Measurements from ENCODE around the gene NOSTRIN.
"Not testable (repeated sequence)": the region's sequence is repeated elsewhere in the genome, so short reads cannot be mapped to it uniquely, and the experiment has no call there.

Gene NOSTRIN

DNA sequence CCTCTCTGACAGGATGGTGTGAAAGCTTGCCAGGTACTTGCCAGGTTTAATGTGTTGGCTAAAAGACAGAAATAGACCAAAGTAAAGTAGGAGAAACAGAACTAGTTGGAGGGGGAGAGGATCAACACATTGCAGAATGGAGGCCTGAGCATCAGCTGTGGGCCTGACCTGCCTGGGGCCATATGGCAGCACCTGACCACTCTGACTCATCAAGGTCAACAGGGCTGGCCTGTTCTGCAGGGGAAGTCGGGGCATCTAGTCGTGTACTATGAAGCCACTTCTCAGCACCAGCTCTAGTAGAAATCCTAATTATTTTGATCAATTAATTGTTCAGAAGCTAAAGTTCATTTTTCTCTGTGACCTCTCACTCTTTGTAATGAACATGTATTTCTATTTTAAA, 35.8 kb upstream of the NOSTRIN start:
- CTCF ChIA-PET, result no interaction called here
- peak; percentile 42 for DNase-seq (ENCODE audit: low spot score)
- POLR2A ChIA-PET (ENCODE audit: low non-redundant PET), result no interaction called here
- TF ChIP-seq, protein P1, sequence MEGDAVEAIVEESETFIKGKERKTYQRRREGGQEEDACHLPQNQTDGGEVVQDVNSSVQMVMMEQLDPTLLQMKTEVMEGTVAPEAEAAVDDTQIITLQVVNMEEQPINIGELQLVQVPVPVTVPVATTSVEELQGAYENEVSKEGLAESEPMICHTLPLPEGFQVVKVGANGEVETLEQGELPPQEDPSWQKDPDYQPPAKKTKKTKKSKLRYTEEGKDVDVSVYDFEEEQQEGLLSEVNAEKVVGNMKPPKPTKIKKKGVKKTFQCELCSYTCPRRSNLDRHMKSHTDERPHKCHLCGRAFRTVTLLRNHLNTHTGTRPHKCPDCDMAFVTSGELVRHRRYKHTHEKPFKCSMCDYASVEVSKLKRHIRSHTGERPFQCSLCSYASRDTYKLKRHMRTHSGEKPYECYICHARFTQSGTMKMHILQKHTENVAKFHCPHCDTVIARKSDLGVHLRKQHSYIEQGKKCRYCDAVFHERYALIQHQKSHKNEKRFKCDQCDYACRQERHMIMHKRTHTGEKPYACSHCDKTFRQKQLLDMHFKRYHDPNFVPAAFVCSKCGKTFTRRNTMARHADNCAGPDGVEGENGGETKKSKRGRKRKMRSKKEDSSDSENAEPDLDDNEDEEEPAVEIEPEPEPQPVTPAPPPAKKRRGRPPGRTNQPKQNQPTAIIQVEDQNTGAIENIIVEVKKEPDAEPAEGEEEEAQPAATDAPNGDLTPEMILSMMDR (conservative IDR thresholded peaks at IDR 0.05; ENCODE audit: low read depth), result no peak
- no peak overlapping the region for H3K27ac ChIP-seq

- TF ChIP-seq, protein P1 (conservative IDR thresholded peaks at IDR 0.05; ENCODE audit: low read depth), result no peak
- DNase-seq (ENCODE audit: low spot score), result peak; percentile 9
- CTCF ChIA-PET, result interaction anchor here (0.6 kb wide), 1 partner anchor 153 kb away, joined by 3 read pairs; no protein-coding TSS in a partner anchor
- POLR2A ChIA-PET (ENCODE audit: low non-redundant PET), result no interaction called here
- H3K27ac ChIP-seq, result no peak overlapping the region
Measured at GRCh38 chr2:168767258-168767657, 35.2 kb upstream of the NOSTRIN start.

- CTCF ChIA-PET; H3K27ac ChIP-seq; DNase-seq (ENCODE audit: low spot score); POLR2A ChIA-PET (ENCODE audit: low non-redundant PET): not testable (repeated sequence)
Measured at GRCh38 chr2:168768357-168768756, 34.1 kb upstream of the NOSTRIN start.

GRCh38 chr2:168770796-168771195, 31.6 kb upstream of the NOSTRIN start:
- ChIA-PET CTCF (interaction anchor here (0.5 kb wide), 1 partner anchor 485 kb away, joined by 3 read pairs; no protein-coding TSS in a partner anchor), POLR2A (ENCODE audit: low non-redundant PET) (no interaction called here)
- no peak for DNase-seq (ENCODE audit: low spot score)
- H3K27ac ChIP-seq, result no peak overlapping the region
- TF ChIP-seq, protein P1 (conservative IDR thresholded peaks at IDR 0.05; ENCODE audit: low read depth), result no peak

- ChIA-PET CTCF (interaction anchor here (0.7 to 1.0 kb wide), 3 partner anchors 148 to 426 kb away, joined by 3 to 4 read pairs (median 3); no protein-coding TSS in a partner anchor), POLR2A (ENCODE audit: low non-redundant PET) (no interaction called here)
- no peak overlapping the region for H3K27ac ChIP-seq
- TF ChIP-seq, protein P1 (conservative IDR thresholded peaks at IDR 0.05; ENCODE audit: low read depth), result no peak
- no peak for DNase-seq (ENCODE audit: low spot score)
Measured at GRCh38 chr2:168772704-168773103, 29.7 kb upstream of the NOSTRIN start.

GRCh38 chr2:168773128-168773527, 29.3 kb upstream of the NOSTRIN start:
- H3K27ac ChIP-seq, result no peak overlapping the region
- TF ChIP-seq, protein P1 (conservative IDR thresholded peaks at IDR 0.05; ENCODE audit: low read depth), result no peak
- ChIA-PET CTCF (interaction anchor here (0.7 to 1.0 kb wide), 4 partner anchors 43 to 427 kb away, joined by 3 to 5 read pairs (median 4); no protein-coding TSS in a partner anchor), POLR2A (ENCODE audit: low non-redundant PET) (no interaction called here)
- DNase-seq (ENCODE audit: low spot score), result no peak

- peak; percentile 23 for DNase-seq (ENCODE audit: low spot score)
- no peak overlapping the region for H3K27ac ChIP-seq
- CTCF ChIA-PET, result interaction anchor here (0.8 kb wide), 1 partner anchor 42 kb away, joined by 5 read pairs; no protein-coding TSS in a partner anchor
- TF ChIP-seq, protein P1 (conservative IDR thresholded peaks at IDR 0.05; ENCODE audit: low read depth), result 0 out of 2 replicates have a peak, but pooled peaks have one; percentile 33
- POLR2A ChIA-PET (ENCODE audit: low non-redundant PET), result no interaction called here
Measured at GRCh38 chr2:168773719-168774521, 28.5 kb upstream of the NOSTRIN start.
